DMS53 treated with DMSO at 0.1 percent for 48 hours (cell line): ENCODE results near the gene NOX4.
A peak's percentile ranks its signal among the peaks of the same experiment; 100 is the strongest.

Experiments
- DNase-seq: peaks from one replicate; lab custom pipeline; 2025; ENCODE audit not compliant: unreplicated experiment; lab: John Stamatoyannopoulos, UW

NOX4 gene

DNA sequence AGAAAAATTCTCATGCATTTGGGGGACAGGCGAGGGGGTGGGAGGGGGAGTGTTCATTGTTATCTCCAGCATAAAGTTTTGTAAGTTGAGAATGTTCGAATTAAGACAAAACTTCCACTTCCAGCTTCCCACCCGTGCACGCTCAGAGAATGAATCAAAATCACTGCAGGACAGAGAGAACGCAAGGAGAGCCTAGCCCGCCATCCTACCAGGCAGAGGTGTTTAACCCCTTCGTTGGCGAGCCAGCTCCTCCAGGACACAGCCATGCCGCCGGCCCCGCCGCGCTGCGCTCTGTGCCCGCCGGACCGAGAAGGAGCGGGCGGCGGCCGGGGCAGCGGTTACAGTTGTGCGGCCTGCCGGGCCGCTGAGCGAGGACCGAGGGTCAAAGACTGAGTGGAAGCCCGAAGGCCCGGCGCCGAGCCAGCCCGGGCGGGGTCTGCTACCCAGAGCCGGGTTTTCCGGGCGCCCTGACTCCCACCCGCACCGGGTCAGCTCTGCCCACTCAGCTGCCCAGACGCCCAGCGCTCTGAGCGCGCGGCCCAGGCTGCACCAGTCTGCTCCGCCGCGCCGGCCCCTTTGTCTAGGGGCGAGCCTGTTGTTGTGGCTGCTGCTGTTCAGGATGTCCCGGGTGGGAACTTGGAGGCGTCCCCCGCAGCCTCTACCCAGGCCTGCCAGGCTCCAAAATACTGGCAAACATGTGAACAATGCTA lies at the start of gene NOX4:
Gene NOX4, minus strand, starts transcription at position 395 of the 710 bp plus-strand sequence. Its CDS starts 129 bp downstream, at position 266.
- no peak for DNase-seq

DNA sequence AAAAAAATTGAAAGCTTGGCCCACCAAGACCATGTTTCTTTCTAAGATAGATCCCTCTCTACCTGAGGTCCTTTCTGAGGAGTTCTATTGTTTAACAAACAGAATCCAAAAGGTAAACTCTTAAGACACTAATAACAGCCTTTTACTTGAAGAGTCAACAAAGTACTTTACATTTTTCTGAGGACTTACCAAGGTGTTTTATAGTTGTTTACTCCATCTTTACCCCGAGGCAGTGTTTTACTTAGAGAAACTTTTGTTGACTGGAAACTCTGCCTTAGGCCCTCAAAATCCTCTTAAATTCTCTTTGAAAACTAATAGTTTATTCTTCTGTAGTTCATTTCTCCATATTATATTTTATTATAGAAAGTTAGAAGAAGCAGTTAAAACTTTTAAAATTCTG lies 49.7 kb upstream of the NOX4 start:
- no peak for DNase-seq

DNA sequence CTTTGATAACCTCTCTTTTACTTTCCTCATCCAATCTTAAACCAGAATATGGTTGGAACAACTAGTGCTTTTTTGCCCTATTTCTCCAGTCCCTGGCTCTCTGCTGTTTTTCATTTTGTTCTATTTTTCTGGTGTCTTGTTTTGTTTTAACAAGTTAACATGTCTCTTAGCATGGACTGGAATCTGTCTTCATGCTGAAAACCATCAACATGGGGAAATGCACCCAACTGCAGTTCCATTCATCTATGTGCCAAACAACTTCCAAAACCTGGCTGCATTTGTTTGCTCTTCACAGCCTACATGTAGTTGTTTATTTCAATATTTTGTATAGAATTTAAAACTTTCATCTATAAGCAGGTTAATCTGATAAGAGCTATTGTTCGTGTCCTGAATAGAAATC lies 46.8 kb upstream of the NOX4 start:
- no peak for DNase-seq

GRCh38 chr11:89536926-89537325 lies 45.8 kb upstream of the NOX4 start:
- no peak for DNase-seq

- no peak for DNase-seq
These were observed 44.0 kb upstream of the NOX4 start for GRCh38 chr11:89535221-89535620.

GRCh38 chr11:89529626-89530380 lies 38.6 kb upstream of the NOX4 start:
- no peak for DNase-seq

DNA sequence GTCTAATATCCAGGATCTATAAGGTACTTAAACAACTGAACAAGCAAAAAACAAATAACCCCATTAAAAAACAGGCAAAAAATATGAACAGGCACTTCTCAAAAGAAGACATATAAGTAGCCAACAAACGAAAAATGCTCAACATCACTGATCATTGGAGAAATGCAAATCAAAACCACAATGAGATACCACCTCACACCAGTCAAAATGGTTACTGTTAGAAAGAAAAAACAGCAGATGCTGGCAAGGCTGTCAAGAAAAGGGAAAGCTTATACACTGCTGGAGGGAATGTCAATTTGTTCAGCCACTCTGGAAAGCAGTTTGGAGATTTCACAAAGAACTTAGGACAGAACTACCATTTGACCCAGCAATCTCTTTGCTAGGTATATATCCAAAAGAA lies 30.6 kb upstream of the NOX4 start:
- no peak for DNase-seq

GRCh38 chr11:89521294-89521693 lies 30.1 kb upstream of the NOX4 start:
- DNase-seq: no peak

DNA sequence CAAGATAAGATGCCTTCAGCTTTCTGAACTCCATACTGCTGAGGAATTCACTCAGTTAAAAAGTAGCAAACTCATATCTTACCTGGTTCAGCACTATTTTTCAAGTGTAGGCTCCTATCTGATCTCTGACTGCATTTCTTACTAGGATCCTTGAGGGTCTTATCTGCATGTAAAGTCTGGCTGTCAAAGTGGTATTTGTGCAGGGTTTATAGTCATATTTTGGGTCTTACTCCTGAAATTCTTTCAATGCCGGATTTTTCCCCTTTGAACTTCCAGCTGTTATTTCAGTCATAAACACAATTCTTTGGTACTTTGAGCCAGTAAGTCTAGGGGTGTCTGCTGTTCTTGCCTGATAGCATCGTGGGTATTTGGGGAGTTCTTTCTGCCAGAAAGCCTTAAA lies 25.3 kb upstream of the NOX4 start:
- DNase-seq: no peak

DNA sequence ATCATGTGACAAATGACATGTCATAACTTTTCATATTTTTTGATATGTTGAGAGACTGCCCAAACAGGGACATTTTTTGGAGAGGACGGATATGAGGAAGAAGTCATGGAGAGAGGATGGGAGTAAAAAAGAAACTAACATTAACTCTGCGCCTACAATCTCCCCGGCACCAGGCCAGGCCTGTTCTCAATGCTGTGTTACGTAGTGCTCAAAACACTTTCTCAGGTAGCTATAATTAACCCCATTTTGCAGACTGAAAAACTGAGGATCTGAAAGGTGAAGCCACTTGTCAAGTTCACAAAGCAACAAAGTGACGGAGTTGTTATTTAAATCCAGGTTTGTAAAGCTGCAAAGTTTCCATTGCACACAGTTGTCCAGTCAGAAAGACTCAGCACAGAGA lies 17.4 kb upstream of the NOX4 start:
- no peak for DNase-seq

DNA sequence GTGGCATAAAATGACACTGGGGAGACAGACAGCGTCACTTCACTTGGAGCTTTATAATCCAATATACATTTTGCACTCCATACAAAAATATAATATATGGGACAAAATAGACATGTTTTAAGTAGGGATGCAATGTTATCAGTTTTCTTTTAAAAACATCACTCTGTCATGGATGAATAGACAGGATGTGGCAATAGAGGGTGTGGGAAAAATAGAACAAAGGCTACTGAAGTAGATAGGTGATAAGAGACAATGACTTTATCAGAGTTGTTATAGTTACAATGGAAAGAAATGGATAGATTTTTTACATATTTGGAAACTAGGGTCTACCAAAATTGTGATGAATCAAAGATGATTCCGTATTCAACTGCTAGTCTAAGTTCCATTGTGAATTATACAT lies 13.1 kb upstream of the NOX4 start:
- no peak for DNase-seq

- no peak for DNase-seq
These were observed 12.2 kb upstream of the NOX4 start for GRCh38 chr11:89503422-89503821.

- DNase-seq: no peak
These were observed 11.1 kb upstream of the NOX4 start for GRCh38 chr11:89502301-89502700.

DNA sequence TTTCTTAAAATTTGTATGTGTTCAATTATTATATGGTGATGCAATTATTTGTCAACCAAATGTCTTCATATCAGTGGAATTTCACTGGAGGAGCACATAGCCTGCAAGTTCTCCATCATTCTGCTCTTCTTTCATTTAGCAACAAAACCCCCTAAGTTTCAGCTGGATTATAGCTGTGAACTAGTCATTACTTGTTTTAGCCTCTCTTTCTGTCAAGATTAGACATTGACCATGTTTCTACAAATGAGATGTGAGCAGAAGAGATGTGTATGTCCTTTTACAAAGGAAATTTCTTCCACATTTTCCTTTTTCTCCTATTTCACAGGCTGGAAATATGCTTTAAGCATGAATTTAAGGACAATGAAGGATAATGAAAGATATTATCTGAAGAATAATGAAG lies 9.2 kb upstream of the NOX4 start:
- DNase-seq: no peak

- DNase-seq: peak; percentile 71
These were observed 7.8 kb upstream of the NOX4 start for GRCh38 chr11:89498845-89499448.

DNA sequence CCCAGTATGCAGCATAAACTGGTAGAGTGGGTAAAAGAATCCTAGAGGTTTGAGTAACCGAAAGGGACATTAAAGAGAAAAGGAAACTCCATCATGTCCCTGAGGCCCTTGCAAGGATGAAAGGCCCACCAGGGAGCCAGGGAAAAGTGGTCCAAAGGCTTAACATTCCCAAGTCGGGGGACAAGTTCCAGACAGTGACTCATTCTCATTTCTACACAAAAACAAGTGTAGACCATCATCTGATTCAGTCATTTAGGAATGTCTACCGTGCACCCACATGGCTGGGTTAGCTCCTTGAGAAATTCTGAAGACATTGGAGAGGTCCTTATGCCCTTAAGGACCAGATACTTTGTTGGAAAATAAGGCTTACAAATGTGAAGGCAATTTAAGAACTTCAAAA lies 4.8 kb upstream of the NOX4 start:
- no peak for DNase-seq

DNA sequence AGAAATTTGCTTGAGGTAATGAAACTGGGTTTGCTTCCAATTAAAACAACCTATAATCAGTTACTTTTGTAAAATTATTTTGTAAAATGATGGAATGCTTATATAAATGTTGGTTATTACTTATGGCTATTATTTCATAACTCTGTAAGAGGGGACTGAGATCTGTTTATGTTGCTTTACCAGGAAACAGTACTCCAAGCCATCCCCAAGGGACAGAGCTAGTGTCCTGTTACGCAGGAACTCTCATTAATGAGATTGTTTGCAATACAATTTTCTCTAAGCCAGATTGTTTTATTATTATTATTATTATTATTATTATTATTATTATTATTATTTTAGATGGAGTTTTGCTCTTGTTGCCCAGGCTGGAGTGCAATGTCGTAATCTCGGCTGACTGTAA lies 2.3 kb upstream of the NOX4 start:
- no peak for DNase-seq

DNA sequence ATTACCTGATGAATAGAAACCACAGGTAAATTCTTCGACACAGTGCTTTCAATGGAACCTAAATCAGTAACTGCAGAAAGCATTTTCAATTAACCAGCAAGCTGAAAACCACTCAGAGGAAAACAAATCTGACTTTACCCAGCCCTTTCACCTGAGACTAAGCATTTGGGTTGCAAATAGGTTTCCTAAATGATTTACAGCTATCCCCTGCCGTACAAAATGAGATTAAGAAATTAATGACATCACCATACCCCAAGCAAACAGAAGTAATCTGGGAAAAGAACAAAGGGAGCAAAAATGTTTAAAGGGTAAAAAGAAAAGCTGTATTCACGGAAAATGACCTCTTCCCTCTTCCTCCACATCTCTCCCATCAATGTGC lies 584 bp downstream of the NOX4 start:
- peak; percentile 6 for DNase-seq

DNA sequence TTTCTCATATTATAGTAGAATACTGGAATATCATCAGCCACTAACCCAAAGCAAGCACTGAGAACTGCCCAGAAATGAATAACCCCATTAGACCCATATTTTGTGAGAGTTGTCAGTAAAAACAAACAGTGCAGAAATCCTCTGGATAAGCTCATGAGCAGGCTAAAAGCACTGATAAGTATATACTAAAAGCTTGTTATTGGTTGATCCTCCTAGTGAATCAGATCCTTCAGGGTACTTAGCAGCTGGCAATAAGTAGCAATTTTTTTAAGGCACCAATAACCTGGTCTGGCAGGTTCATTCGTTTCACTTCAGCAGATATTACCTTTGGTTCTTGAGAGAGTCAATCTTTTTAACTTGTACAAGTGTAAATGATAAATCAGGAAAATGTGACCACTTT lies 1.2 kb downstream of the NOX4 start:
- peak; percentile 34 for DNase-seq

DNA sequence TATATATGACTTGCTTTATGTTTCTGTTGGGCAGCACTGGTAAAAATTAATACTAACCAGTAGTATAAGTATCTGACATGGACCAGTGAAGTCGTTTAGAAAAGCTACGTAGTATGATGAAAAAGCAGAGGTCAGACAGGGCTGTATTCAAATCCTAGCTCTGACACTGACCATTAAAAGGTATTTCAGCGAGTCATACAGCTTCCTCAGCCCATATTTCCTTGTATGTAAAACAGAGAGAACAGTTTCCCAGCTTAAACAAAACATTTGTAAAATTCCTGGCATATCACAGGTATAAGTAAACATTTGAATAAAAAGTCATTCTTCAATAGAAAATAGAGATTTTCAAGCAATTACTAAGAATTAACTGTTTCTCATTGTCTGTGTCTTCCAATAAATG lies 4.2 kb downstream of the NOX4 start:
- no peak for DNase-seq

DNA sequence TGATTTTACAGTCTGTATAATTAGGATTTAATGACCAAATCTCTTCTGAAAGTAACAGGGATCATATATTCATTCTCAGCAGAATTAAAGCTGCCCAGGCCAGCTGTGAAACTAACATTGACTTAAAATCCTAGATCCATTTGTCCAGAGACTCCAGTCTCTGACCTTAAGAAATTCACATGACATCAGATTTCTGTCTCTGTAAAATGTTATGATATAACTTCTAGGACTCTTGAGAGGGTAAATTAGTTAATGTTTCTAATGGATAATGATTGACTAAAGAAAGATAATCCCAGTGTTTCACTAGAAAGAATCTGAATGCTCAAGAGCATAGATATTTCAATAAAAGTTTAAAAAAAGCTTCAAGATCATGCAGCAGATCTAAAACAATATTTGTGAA lies 6.3 kb downstream of the NOX4 start:
- no peak for DNase-seq

DNA sequence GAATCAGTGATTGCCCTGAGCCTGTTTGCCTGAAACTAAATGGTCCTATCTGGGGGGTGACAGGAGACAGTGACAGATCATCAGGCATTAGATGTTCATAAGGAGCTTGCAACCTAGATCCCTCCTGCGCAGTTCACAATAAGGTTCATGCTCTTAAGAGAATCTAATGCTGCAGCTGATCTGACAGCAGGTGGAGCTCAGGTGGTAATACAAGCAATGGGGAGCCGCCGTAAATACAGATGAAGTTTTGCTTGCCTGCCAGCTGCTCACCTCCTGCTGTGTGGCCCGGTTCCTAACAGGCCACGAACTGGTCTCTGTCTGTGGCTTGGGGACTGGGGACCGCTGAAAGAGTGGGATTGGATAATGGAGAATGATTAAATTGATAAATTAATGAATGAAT lies 14.0 kb downstream of the NOX4 start:
- DNase-seq: peak; percentile 84
